HepG2 (cell line): ENCODE data around the gene INKA1. TPM values are rescaled to one million over a fixed set of nuclear protein-coding genes. Genes with fewer than 3 reads are reported as not detected.

ENCODE experiments used
- ARNT ChIP-seq: fragments of 450-650 bp; IDR thresholded peaks from 2 replicates; pipeline ENCODE4 v1.6.1; 2017
- CENPX ChIP-seq: sonication (generic); formaldehyde crosslinking; IDR thresholded peaks from 2 replicates; pipeline ENCODE4 v1.9.0; 2021; ENCODE audit warnings: mild to moderate bottlenecking, missing genetic modification reagents, moderate library complexity
- HNRNPK ChIP-seq: fragments of 200-400 bp; formaldehyde crosslinking; IDR thresholded peaks from 2 replicates; pipeline ENCODE4 v1.6.1; 2018; ENCODE audit warnings: low read length, low read depth, moderate library complexity, mild to moderate bottlenecking; ENCODE audit not compliant: poor library complexity, severe bottlenecking
- MEIS2 ChIP-seq: sonication (generic); formaldehyde crosslinking; IDR thresholded peaks from 2 replicates; pipeline ENCODE4 v1.9.0; 2021; ENCODE audit warnings: mild to moderate bottlenecking, missing genetic modification reagents
- MYPOP ChIP-seq: sonication (generic); formaldehyde crosslinking; IDR thresholded peaks from 2 replicates; pipeline ENCODE4 v1.8.1; 2023; ENCODE audit warnings: mild to moderate bottlenecking, moderate library complexity, missing genetic modification reagents
- NFATC3 ChIP-seq: sonication (generic); formaldehyde crosslinking; IDR thresholded peaks from 2 replicates; pipeline ENCODE4 v1.5.1; 2020; ENCODE audit warnings: mild to moderate bottlenecking, missing genetic modification reagents
- NFE2 ChIP-seq: sonication (generic); formaldehyde crosslinking; IDR thresholded peaks from 2 replicates; pipeline ENCODE4 v1.4.0; 2020; ENCODE audit warnings: missing genetic modification reagents
- POLR2G ChIP-seq: fragments of 200-400 bp; formaldehyde crosslinking; IDR thresholded peaks from 2 replicates; pipeline ENCODE4 v1.6.1; 2018; ENCODE audit warnings: mild to moderate bottlenecking, low read depth, low read length, moderate library complexity
- RNF2 ChIP-seq: fragments of 450-650 bp; conservative IDR thresholded peaks from 2 replicates; pipeline ENCODE4 v1.6.1; 2016; ENCODE audit warnings: low read depth
- SIN3B ChIP-seq: fragments of 150-350 bp; IDR thresholded peaks from 2 replicates; pipeline ENCODE4 v1.6.1; 2014; ENCODE audit warnings: low read length
- YEATS2 ChIP-seq: sonication (generic); formaldehyde crosslinking; IDR thresholded peaks from 2 replicates; pipeline ENCODE4 v1.4.0; 2020; ENCODE audit warnings: missing genetic modification reagents, borderline replicate concordance
- ZFP90 ChIP-seq: sonication (generic); formaldehyde crosslinking; IDR thresholded peaks from 2 replicates; pipeline ENCODE4 v1.8.0; 2022; ENCODE audit warnings: missing genetic modification reagents, mild to moderate bottlenecking, inconsistent platforms, borderline replicate concordance
- ZNF225 ChIP-seq: sonication (generic); formaldehyde crosslinking; IDR thresholded peaks from 2 replicates; pipeline ENCODE4 v1.4.0; 2020; ENCODE audit warnings: mild to moderate bottlenecking, missing genetic modification reagents
- ZNF414 ChIP-seq: sonication (generic); formaldehyde crosslinking; IDR thresholded peaks from 2 replicates; pipeline ENCODE4 v1.5.0; 2020; ENCODE audit warnings: missing genetic modification reagents
- ZNF562 ChIP-seq: sonication (generic); formaldehyde crosslinking; IDR thresholded peaks from 2 replicates; pipeline ENCODE4 v1.8.0; 2022; ENCODE audit warnings: missing genetic modification reagents, borderline replicate concordance
- ZNF597 ChIP-seq: sonication (generic); formaldehyde crosslinking; IDR thresholded peaks from 2 replicates; pipeline ENCODE4 v1.5.0; 2020; ENCODE audit warnings: missing genetic modification reagents
- ZNF605 ChIP-seq: sonication (generic); formaldehyde crosslinking; IDR thresholded peaks from 2 replicates; pipeline ENCODE4 v1.8.0; 2022; ENCODE audit warnings: mild to moderate bottlenecking, missing genetic modification reagents
- ZNF609 ChIP-seq: sonication (generic); formaldehyde crosslinking; IDR thresholded peaks from 2 replicates; pipeline ENCODE4 v1.4.0; 2020; ENCODE audit warnings: mild to moderate bottlenecking, missing genetic modification reagents, borderline replicate concordance
- ZNF703 ChIP-seq: sonication (generic); formaldehyde crosslinking; IDR thresholded peaks from 2 replicates; pipeline ENCODE4 v1.5.1; 2020; ENCODE audit warnings: missing genetic modification reagents, mild to moderate bottlenecking, moderate library complexity, borderline replicate concordance
- ZSCAN30 ChIP-seq: sonication (generic); formaldehyde crosslinking; IDR thresholded peaks from 2 replicates; pipeline ENCODE4 v1.5.0; 2020; ENCODE audit warnings: mild to moderate bottlenecking, missing genetic modification reagents
- polyA plus RNA-seq, 8 experiments: library from polyadenylated mRNA; depleted of rRNA in 3 of 8; stranded (reverse) in 7 of 8; unstranded in 1 of 8; fragments of >200 nt; fragmentation: Illumina TruSeq in 4 of 8; extraction: Trizol in 4 of 8; gene quantifications; 2 replicates each; pipeline versions ENCODE4 v1.2.1 to v1.2.3, GENCODE V29; 2011 to 2016; ENCODE audit warnings: low read depth in 4 of 8, missing spikeins in 1 of 8, mixed read lengths in 1 of 8; ENCODE audit not compliant: insufficient read depth in 1 of 8
- total RNA-seq, 5 experiments: library from RNA; depleted of rRNA; stranded (reverse); fragments of >200 nt; fragmentation: Illumina TruSeq; extraction: Trizol; gene quantifications; 2 replicates each; pipeline ENCODE4 v1.2.3, GENCODE V29; 2016; ENCODE audit warnings: low read depth in 1 of 5

INKA1 gene
- total and polyA plus RNA-seq, 2 of the 13 experiments (the other 11 are each of a cell fraction or from before 2014, with no cell fraction given): 0.22 to 0.41 TPM

GRCh38 chr3:49802719-49803464 is at the start of gene INKA1 (continued):
- TF ChIP-seq MYPOP (peak; percentile 24; the same call in 1 of the 2 replicates), ZFP90 (CRISPR knock-in tag) (no peak), ZNF225 (peak; percentile 62; the same call in 1 of the 2 replicates), ZNF562 (CRISPR knock-in tag) (no peak), CENPX (no peak), ARNT (no peak), RNF2 (no peak), ZNF605 (peak; percentile 64; the same call in 1 of the 2 replicates), SIN3B (no peak), NFATC3 (CRISPR knock-in tag) (no peak), POLR2G (no peak), NFE2 (CRISPR knock-in tag) (no peak), HNRNPK (no peak), MEIS2 (CRISPR knock-in tag) (0 out of 2 replicates have a peak, but pooled peaks have one; percentile 24), YEATS2 (CRISPR knock-in tag) (0 out of 2 replicates have a peak, but pooled peaks have one; percentile 63), ZSCAN30 (CRISPR knock-in tag) (no peak), ZNF414 (CRISPR knock-in tag) (no peak; the same call in 1 of the 2 replicates), ZNF609 (CRISPR knock-in tag) (no peak), ZNF597 (no peak), ZNF703 (CRISPR knock-in tag) (no peak)
